Activated T-cell treated with anti-CD3 and anti-CD28 coated beads for 4 hours (primary cell): ENCODE measurements around the gene HCFC2.
"Not testable (repeated sequence)": the region's sequence is repeated elsewhere in the genome, so short reads cannot be mapped to it uniquely, and the experiment has no call there.

Source experiments
- DNase-seq: peaks from one replicate; pipeline ENCODE4 v3.0.0-alpha.2; 2020

The HCFC2 gene

GRCh38 chr12:104064031-104064841 lies at the start of gene HCFC2:
Gene HCFC2 (plus strand): TSS chr12:104064531. CDS start chr12:104064561, 30 bp downstream.
- peak; percentile 84 for DNase-seq

GRCh38 chr12:104021862-104022261 lies 42.5 kb upstream of the HCFC2 start:
- DNase-seq = not testable (repeated sequence)

- DNase-seq = no peak
Observed at GRCh38 chr12:104022786-104023185, 41.5 kb upstream of the HCFC2 start.

- DNase-seq = no peak
Observed at GRCh38 chr12:104023710-104024109, 40.6 kb upstream of the HCFC2 start.

GRCh38 chr12:104024348-104024747 lies 40.0 kb upstream of the HCFC2 start:
- DNase-seq = no peak

GRCh38 chr12:104025771-104026170 lies 38.6 kb upstream of the HCFC2 start:
- no peak for DNase-seq

GRCh38 chr12:104026841-104027599 lies 37.3 kb upstream of the HCFC2 start:
- no peak for DNase-seq

- not testable (repeated sequence) for DNase-seq
Observed at GRCh38 chr12:104030596-104030995, 33.7 kb upstream of the HCFC2 start.

GRCh38 chr12:104036143-104036542 lies 28.2 kb upstream of the HCFC2 start:
- not testable (repeated sequence) for DNase-seq

GRCh38 chr12:104039769-104040168 lies 24.6 kb upstream of the HCFC2 start:
- not testable (repeated sequence) for DNase-seq

- no peak for DNase-seq
Observed at GRCh38 chr12:104042580-104042979, 21.8 kb upstream of the HCFC2 start.

- no peak for DNase-seq
Observed at GRCh38 chr12:104044158-104044557, 20.2 kb upstream of the HCFC2 start.

- DNase-seq = no peak
Observed at GRCh38 chr12:104046306-104046705, 18.0 kb upstream of the HCFC2 start.

- DNase-seq = no peak
Observed at GRCh38 chr12:104048162-104048561, 16.2 kb upstream of the HCFC2 start.

GRCh38 chr12:104048811-104049210 lies 15.5 kb upstream of the HCFC2 start:
- no peak for DNase-seq

GRCh38 chr12:104049278-104049902 lies 14.9 kb upstream of the HCFC2 start:
- DNase-seq = no peak

GRCh38 chr12:104049903-104050356 lies 14.4 kb upstream of the HCFC2 start, which contains the start of gene GLT8D2:
Gene GLT8D2 (minus strand): TSS chr12:104050187. CDS start chr12:104019648, 30,539 bp downstream.
- no peak for DNase-seq

GRCh38 chr12:104050436-104050835 lies 13.9 kb upstream of the HCFC2 start:
- DNase-seq = no peak

- DNase-seq = no peak
Observed at GRCh38 chr12:104054681-104055346, 9.5 kb upstream of the HCFC2 start.

- no peak for DNase-seq
Observed at GRCh38 chr12:104055686-104056388, 8.5 kb upstream of the HCFC2 start.

- DNase-seq = no peak
Observed at GRCh38 chr12:104056419-104056972, 7.8 kb upstream of the HCFC2 start.

- no peak for DNase-seq
Observed at GRCh38 chr12:104057771-104058197, 6.5 kb upstream of the HCFC2 start.
